ENCODE results near the gene CCDC187.

DNA sequence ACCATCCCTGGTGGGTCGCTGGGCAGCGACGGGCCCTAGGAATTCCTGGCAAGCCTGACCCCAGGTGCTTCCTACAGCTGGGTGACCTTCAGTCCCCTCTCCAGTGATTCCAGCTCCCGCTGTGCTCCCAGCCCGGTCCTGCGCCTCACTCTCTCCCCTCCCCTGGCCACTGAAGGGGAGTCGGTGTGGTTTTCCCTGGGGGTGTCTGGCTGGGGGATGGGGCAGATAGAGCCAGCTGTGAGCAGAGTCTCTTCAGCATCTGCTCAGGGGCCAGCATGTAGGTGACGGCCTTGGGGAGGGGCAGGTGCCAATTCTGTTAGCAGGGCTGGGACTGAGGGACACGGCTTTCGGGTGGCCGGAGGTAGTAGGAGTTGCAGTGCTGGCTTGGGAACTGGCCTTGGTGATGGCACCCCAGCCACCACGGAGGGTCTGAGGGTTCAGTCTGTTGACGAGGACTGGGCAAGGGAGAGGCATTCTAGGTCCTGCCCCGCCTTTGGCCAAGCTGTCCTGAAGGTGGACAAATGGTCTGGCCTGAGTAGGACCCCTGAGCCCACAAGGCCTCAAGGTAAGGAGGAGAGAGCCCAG lies 26.6 kb upstream of the CCDC187 start:
- TF ChIP-seq CTCF (IDR thresholded peaks at IDR 0.05) (no peak), POLR2A (IDR thresholded peaks at IDR 0.05) (no peak), EP300 (IDR thresholded peaks at IDR 0.05) (no peak), POLR2AphosphoS5 (IDR thresholded peaks at IDR 0.05) (no peak)
